NK-92 (cell line): ENCODE data around the gene ACSF3.
"Not testable (repeated sequence)": the region's sequence is repeated elsewhere in the genome, so short reads cannot be mapped to it uniquely, and the experiment has no call there.

Experiments
- DNase-seq: peaks from one replicate; lab custom pipeline; 2025; ENCODE audit not compliant: unreplicated experiment; lab: John Stamatoyannopoulos, UW

Gene ACSF3

DNA sequence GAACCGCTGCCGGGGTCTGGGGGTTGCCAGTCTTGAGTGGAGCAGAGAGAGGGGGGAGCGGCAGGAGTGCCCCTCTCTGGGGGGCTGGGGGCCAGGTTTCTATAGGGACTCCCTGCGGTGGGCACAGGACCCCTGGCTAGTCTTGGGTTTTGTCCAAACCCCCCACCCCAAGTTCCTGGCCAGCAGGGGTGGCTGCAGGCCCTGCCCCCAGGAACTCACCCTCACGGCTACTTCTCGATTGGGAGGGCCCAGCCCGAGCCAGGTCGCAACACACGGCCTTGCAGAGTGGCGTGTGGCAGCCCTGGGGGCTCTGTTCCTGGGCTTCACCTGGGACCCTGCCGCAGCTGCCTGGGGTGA is 78.5 kb downstream of the ACSF3 start:
- DNase-seq = no peak

DNA sequence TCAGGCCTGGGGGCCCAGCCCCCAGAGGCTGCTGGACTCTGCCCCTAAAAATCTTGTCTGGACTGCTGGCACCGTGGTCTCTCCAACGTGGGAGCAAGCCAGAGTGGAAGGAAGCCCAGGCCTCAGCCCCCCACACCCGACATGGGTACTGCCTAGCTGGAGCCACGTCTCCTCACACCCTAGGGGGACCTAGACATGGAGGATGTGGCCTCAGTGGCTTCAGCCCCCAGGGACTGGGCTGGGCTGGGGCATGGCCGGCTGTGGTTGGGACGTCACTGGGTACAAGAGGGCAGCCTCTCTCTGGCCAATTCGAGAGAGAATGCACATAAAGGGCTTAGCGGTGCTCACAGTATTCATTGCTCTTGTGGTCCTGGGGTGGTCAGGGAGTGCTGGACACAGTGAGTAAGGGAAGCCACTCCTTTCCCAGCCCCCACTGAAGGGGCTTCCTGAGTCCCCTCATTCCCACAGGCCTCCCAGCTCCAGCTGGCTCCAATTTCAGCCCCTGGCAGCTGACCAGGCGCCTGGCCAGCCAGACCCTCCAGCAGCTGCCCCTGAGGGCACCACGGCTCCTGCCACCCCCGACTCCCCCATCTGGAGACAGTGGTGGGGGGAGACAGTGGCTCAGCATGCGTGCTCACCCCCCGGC is 79.0 kb downstream of the ACSF3 start:
- no peak for DNase-seq

- DNase-seq = no peak
Measured at GRCh38 chr16:89173174-89173921, 79.7 kb downstream of the ACSF3 start.

DNA sequence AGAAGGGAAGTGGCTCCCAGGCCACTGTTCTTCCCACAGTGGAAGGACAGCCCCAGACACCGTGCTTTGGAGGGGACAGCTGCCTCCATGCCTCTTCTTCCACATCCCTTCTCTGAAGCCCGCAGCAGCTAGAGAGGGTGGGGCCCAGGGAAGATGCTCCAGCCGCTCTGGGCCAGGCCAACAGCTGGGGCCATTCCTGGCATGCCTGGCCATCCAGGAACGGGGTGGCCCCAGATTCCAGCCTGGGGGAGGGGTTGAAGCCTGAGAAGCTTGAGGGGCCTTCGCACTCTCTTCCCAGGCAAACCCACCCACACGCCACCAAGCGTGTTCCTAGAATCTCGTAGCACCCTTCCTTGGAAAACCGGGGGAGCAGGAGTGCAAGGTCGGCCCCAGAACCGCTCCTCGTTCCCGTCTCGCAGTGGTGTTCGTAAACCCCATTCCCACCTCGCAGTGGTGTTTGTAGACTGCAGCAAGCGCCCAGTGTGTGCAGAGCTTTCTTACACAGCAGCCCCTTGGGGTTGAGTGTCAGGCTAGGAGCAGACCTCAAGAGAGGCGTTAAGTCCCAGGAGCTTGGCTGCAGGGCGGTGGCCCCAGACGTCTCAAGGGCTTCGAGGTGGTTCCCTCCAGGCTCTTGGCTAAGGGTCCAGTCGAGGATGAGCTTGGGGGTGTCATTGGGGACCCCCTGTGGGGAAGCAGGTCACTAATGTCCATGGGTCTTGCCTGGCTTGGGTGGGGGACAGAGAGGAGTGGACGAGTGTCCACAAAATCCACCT is 80.6 kb downstream of the ACSF3 start:
- no peak for DNase-seq

GRCh38 chr16:89174877-89175276 is 81.2 kb downstream of the ACSF3 start:
- no peak for DNase-seq

DNA sequence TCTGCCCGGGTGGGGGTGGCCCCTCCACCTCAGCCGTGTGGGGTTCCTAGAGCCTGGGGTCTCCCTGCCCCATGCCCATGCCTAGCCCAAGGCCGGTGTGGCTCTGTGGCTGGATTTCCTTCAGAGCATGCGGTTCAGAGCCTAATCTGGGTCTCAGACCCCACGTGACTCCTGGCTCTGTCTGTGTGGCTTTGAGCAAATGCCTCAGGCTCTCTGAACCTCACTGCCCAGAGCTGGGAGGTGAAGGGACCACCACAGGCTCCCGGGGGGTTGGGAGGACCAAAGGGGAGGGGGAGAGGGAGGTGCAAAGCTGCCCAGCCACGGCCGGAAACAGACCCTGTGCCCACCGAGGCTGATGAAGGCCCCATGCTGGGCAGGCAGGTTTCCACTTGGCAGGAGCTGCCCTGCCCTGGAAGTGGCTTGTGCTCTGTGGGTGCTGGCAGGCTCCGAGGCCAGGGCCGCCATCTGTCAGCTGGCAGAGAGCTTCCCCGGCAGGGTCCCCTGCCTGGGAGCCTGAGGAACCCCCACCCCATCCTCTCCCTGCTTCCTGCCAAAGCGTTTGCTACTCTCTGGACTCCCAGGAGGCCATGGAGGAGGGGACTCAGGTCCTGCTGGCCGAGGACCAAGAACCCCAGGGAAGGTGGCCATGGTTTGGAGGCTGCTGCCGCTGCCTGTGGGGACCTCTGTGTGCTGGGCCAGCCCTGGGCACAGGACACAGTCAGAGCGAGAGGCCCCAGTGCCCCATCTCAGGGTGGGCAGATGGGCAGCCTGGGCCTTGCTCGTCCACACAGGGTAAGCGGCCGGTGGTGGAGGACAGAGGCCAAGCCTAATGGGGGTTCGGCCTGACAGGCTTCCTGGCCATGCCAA is 81.9 kb downstream of the ACSF3 start:
- no peak for DNase-seq

DNA sequence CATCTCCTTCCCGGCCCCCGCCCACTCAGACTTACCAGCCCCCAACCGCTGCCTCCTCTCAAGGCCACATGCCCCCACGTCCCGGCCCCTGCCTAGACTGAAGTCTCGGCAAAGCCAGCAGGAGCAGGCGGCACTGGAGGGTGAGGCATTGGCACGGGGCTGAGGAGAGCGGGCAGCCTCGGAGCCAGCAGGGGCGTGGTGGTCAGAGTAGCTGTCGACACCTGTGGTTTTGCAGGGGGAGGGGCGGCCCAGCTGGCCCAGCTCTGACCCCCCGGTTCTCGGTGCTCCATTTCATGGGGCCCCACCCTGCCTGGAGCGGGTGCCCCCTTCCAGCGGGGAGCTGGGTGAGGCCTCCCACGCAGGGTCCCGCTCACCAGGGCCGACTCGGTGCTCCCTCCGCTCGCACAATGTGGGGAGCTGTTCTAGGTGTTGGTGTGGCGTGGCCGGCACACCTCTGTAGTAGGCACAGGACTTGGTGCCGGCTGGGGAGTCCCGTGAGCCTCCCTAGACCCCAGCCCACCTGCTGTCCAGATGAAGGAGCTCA is 82.6 kb downstream of the ACSF3 start:
- DNase-seq = no peak

DNA sequence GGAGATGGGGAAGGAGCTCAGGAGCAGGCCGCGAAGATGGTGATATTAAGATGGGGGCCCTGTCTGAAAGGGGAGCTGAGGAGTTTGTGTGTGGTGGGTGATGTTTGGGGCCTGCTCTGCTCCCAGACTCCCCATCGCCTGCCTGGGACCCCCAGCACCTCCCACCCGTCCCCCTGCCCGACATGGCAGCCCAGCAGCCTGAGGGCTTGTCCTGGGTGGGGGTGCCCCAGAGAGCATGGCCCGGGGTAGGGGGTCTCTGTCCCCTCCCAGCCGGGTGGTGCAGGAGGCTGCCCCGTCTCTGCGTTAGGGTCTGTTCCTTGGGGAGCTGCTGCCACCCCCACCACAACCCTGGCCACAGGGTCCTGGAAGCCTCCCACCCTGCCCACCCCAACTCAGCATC is 83.1 kb downstream of the ACSF3 start:
- no peak for DNase-seq

DNA sequence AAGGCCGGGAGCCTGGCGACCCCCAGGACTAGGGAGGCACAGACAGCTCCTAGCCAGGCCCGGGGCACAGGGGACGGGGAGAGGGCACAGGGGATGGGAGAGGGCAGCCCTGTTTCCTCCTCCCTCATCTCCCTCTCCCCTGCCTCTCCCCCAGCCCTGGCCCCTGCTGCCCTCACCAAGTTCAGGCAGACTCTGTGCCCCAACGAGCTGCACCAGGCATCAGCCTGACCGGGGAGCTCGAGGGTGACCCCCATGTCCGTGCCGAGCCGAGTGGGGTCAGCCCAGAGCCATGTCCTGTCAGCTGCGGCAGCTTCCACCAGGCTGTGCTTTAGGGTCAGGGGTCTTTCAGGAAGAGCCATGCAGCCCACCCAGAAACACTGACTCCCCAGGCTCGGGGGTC is 83.8 kb downstream of the ACSF3 start:
- no peak for DNase-seq

GRCh38 chr16:89178453-89179147 is 84.9 kb downstream of the ACSF3 start:
- DNase-seq = no peak

- DNase-seq = no peak
Measured at GRCh38 chr16:89179148-89179484, 85.5 kb downstream of the ACSF3 start.

DNA sequence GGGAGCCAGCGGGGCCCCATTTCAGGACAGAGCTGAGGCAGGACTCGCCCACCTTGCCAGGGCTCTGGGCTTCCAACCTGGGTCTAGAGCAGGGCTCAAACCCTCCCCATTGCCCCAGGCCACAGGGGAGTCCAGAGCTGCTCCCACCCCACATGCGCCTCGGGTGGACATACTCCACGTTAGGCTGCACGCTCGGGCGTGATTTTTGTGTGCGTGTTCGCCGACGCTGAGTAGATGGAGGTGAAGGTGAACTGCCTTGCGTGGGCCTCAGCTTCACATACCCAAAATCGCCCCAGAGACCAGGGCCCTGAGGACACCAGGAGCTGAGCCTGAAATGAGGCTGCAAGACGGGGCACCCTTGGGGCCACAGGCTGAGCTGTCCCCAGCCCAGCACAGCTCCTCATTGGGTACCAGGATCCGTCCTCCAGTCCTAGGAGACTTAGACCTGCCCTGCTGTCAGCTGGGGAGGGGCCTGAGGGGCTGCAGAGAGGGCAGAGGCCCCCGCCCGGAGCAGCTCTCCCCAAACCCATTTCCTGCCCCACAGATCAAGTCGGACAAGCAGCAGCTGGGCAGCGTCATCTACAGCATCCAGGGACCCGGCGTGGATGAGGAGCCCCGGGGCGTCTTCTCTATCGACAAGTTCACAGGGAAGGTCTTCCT is 86.1 kb downstream of the ACSF3 start:
- DNase-seq = no peak

DNA sequence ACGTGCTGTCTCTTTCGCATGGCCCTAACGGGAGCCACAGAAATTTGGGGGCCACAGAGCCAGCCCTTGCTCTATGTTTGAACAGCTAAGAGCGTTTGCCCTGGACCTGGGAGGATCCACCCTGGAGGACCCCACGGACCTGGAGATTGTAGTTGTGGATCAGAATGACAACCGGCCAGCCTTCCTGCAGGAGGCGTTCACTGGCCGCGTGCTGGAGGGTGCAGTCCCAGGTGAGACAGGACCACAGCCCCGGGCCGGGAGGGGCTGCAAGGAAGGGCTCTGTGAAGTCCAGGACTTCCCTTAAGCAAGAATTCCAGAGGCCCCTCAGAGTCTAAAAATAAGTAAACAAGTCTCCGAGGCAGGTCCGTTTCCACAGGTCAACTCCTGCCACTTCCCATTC is 89.8 kb downstream of the ACSF3 start:
- no peak for DNase-seq

- DNase-seq = no peak
Measured at GRCh38 chr16:89183975-89184676, 90.5 kb downstream of the ACSF3 start.

DNA sequence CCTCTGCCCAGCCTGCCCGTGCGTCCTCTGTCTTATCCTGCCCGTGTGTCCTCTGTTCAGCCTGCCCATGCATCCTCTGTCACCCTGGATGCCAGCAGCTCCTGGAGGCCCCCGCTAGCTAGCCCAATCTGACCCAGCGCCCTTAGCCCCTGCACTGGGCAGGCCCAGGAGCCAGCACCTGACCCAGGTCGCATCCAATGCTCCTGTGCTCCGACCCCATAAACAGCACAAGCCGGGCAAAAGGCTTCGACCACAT is 91.0 kb downstream of the ACSF3 start:
- no peak for DNase-seq

DNA sequence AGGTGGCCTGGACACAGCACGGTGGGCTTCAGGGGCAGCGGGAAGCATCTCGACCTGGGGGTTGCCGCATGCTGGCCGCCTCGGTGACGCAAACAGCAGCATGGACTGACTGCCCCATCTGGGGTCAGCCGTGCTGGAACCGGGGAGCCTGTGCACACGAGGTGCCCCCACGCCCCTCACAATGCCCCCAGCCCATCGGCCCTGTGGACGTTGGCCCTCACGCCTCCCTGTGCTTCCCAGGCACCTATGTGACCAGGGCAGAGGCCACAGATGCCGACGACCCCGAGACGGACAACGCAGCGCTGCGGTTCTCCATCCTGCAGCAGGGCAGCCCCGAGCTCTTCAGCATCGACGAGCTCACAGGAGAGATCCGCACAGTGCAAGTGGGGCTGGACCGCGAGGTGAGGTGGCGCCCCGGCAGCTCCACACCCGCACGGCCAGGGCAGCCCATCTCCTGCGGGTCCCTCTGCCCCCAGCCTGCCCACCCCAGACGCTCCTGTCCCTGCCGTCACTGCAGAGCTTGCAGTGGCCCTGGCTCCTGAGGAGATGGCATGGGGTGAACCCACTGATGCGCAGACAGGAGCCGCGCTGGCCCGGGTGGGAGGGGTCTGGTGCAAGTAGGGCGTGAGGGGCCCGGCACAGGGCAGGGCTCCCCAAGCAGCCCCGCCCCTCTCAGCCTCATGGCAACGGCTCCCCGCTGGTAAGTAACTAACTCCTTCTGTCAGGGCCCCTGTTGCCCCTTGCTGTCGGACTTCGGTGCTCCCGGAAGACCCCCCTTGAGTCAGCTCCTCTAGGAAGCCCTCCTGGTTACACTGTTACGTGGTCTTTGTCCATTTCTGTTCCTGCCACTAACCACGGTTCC is 91.5 kb downstream of the ACSF3 start:
- no peak for DNase-seq

DNA sequence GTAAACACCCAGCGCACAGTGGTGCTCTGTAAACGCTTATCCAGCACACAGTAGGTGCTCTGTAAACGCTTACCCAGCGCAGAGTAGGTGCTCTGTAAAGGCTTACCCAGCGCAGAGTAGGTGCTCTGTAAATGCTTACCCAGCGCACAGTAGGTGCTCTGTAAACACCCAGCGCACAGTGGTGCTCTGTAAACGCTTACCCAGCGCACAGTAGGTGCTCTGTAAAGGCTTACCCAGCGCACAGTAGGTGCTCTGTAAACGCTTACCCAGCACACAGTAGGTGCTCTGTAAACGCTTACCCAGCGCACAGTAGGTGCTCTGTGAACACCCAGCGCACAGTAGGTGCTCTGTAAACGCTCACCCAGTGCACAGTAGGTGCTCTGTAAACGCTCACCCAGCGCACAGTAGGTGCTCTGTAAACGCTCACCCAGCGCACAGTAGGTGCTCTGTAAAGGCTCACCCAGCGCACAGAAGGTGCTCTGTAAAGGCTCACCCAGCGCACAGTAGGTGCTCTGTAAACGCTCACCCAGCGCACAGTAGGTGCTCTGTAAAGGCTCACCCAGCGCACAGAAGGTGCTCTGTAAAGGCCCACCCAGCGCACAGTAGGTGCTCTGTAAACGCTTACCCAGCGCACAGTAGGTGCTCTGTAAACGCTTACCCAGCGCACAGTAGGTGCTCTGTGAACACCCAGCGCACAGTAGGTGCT is 92.4 kb downstream of the ACSF3 start:
- not testable (repeated sequence) for DNase-seq

DNA sequence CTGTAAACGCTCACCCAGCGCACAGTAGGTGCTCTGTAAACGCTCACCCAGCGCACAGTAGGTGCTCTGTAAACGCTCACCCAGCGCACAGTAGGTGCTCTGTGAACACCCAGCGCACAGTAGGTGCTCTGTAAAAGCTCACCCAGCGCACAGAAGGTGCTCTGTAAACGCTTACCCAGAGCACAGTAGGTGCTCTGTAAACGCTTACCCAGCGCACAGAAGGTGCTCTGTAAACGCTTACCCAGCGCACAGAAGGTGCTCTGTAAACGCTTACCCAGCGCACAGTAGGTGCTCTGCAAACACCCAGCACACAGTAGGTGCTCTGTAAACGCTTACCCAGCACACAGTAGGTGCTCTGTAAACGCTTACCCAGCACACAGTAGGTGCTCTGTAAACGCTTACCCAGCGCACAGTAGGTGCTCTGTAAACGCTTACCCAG is 93.0 kb downstream of the ACSF3 start:
- not testable (repeated sequence) for DNase-seq
